ENCODE data around the gene PPP6R3. TPM values are rescaled to one million over a fixed set of nuclear protein-coding genes. Genes with fewer than 3 reads are reported as not detected.

Gene PPP6R3
- total RNA-seq, 1 donor from 2014 or later: 115 TPM

GRCh38 chr11:68655406-68655805 lies 194.9 kb downstream of the PPP6R3 start:
- no peak for DNase-seq (ENCODE audit: low spot score)
- Mint-ChIP-seq H3K9me3 (ENCODE audit: unreplicated experiment) (peaks cover 7% of the 10 kb centered on the region), H3K27me3 (ENCODE audit: unreplicated experiment) (peaks cover 8% of the 10 kb centered on the region), H3K27ac (ENCODE audit: unreplicated experiment) (no peak overlapping the region), H3K4me1 (ENCODE audit: unreplicated experiment) (no peaks in the 10 kb centered on the region), H3K36me3 (ENCODE audit: low read depth, unreplicated experiment) (peaks cover 5% of the 10 kb centered on the region), H3K4me3 (ENCODE audit: unreplicated experiment) (no peak overlapping the region)
- TF ChIP-seq CTCF (IDR thresholded peaks at IDR 0.05; ENCODE audit: unreplicated experiment): no peak

GRCh38 chr11:68655806-68656205 lies 195.3 kb downstream of the PPP6R3 start:
- DNase-seq (ENCODE audit: low spot score): no peak
- no peak for TF ChIP-seq CTCF (IDR thresholded peaks at IDR 0.05; ENCODE audit: unreplicated experiment)
- H3K9me3 Mint-ChIP-seq (ENCODE audit: unreplicated experiment): peaks cover 7% of the 10 kb centered on the region
- peaks cover 8% of the 10 kb centered on the region for H3K27me3 Mint-ChIP-seq (ENCODE audit: unreplicated experiment)
- peaks cover 5% of the 10 kb centered on the region for H3K36me3 Mint-ChIP-seq (ENCODE audit: low read depth, unreplicated experiment)
- H3K4me1 Mint-ChIP-seq (ENCODE audit: unreplicated experiment): no peaks in the 10 kb centered on the region
- H3K4me3 Mint-ChIP-seq (ENCODE audit: unreplicated experiment): no peak overlapping the region
- no peak overlapping the region for H3K27ac Mint-ChIP-seq (ENCODE audit: unreplicated experiment)

GRCh38 chr11:68657021-68657780 lies 196.6 kb downstream of the PPP6R3 start:
- H3K4me3 Mint-ChIP-seq (ENCODE audit: unreplicated experiment): no peak overlapping the region

GRCh38 chr11:68658097-68658496 lies 197.5 kb downstream of the PPP6R3 start:
- Mint-ChIP-seq H3K4me3 (ENCODE audit: unreplicated experiment) (no peak overlapping the region), H3K4me1 (ENCODE audit: unreplicated experiment) (no peaks in the 10 kb centered on the region), H3K36me3 (ENCODE audit: low read depth, unreplicated experiment) (peaks cover 5% of the 10 kb centered on the region), H3K27me3 (ENCODE audit: unreplicated experiment) (peaks cover 6% of the 10 kb centered on the region), H3K9me3 (ENCODE audit: unreplicated experiment) (peaks cover 7% of the 10 kb centered on the region), H3K27ac (ENCODE audit: unreplicated experiment) (no peak overlapping the region)
- TF ChIP-seq CTCF (IDR thresholded peaks at IDR 0.05; ENCODE audit: unreplicated experiment): no peak
- DNase-seq (ENCODE audit: low spot score): no peak

More at GRCh38 chr11:68657021-68657780, 196.6 kb downstream of the PPP6R3 start:
- peaks cover 5% of the 10 kb centered on the region for H3K36me3 Mint-ChIP-seq (ENCODE audit: low read depth, unreplicated experiment)
- TF ChIP-seq CTCF (IDR thresholded peaks at IDR 0.05; ENCODE audit: unreplicated experiment): no peak
- H3K27ac Mint-ChIP-seq (ENCODE audit: unreplicated experiment): no peak overlapping the region
- no peak for DNase-seq (ENCODE audit: low spot score)
- no peaks in the 10 kb centered on the region for H3K4me1 Mint-ChIP-seq (ENCODE audit: unreplicated experiment)
- peaks cover 7% of the 10 kb centered on the region for H3K9me3 Mint-ChIP-seq (ENCODE audit: unreplicated experiment)
- peaks cover 8% of the 10 kb centered on the region for H3K27me3 Mint-ChIP-seq (ENCODE audit: unreplicated experiment)

GRCh38 chr11:68658661-68659060 lies 198.1 kb downstream of the PPP6R3 start:
- Mint-ChIP-seq H3K9me3 (ENCODE audit: unreplicated experiment) (peaks cover 7% of the 10 kb centered on the region), H3K36me3 (ENCODE audit: low read depth, unreplicated experiment) (peaks cover 5% of the 10 kb centered on the region), H3K27me3 (ENCODE audit: unreplicated experiment) (peaks cover 6% of the 10 kb centered on the region), H3K4me1 (ENCODE audit: unreplicated experiment) (no peaks in the 10 kb centered on the region), H3K4me3 (ENCODE audit: unreplicated experiment) (no peak overlapping the region), H3K27ac (ENCODE audit: unreplicated experiment) (no peak overlapping the region)
- no peak for TF ChIP-seq CTCF (IDR thresholded peaks at IDR 0.05; ENCODE audit: unreplicated experiment)
- no peak for DNase-seq (ENCODE audit: low spot score)
